C4-2B (cell line): ENCODE data around the gene ZMYND11.

Experiments
- CTCF ChIP-seq: fragments of 450-650 bp; conservative IDR thresholded peaks from 2 replicates; pipeline ENCODE4 v1.5.1; 2017; ENCODE audit warnings: mild to moderate bottlenecking
- ZFX ChIP-seq: fragments of 450-650 bp; IDR thresholded peaks from 2 replicates; pipeline ENCODE4 v1.6.1; 2017

GRCh38 chr10:260819-261429 is 125.7 kb downstream of the ZMYND11 start:
- TF ChIP-seq CTCF (no peak), ZFX (no peak)
